Activated CD4-positive, alpha-beta memory T cell treated with anti-CD3 and anti-CD28 coated beads for 36 hours (primary cell): ENCODE results near the gene GUSB. TPM values are rescaled to one million over a fixed set of nuclear protein-coding genes. Genes with fewer than 3 reads are reported as not detected.

Source experiments
- CTCF ChIA-PET: fragments of 350-600 bp; sonication (Branson Sonifier 250); formaldehyde crosslinking; loops from one replicate; lab custom pipeline; 2021; ENCODE audit warnings: antibody characterized with exemption, inconsistent platforms; lab: Charles Lee
- POLR2A ChIA-PET: fragments of 350-600 bp; sonication (Branson Sonifier 250); formaldehyde crosslinking; loops from one replicate; lab custom pipeline; 2021; ENCODE audit warnings: antibody characterized with exemption; lab: Charles Lee
- DNase-seq: peaks from one replicate; pipeline ENCODE4 v3.0.0-alpha.2; 2020
- H3K27ac Mint-ChIP-seq: one replicate; pipeline ENCODE4 v1.8.0; 2021; ENCODE audit warnings: mixed read lengths
- H3K27me3 Mint-ChIP-seq: one replicate; pipeline ENCODE4 v1.8.0; 2021; ENCODE audit warnings: mixed read lengths
- H3K36me3 Mint-ChIP-seq: one replicate; pipeline ENCODE4 v1.8.0; 2021; ENCODE audit warnings: mixed read lengths
- H3K4me1 Mint-ChIP-seq: one replicate; pipeline ENCODE4 v1.8.0; 2021; ENCODE audit warnings: low read depth, mixed read lengths
- H3K4me3 Mint-ChIP-seq: one replicate; pipeline ENCODE4 v1.8.0; 2021; ENCODE audit warnings: mild to moderate bottlenecking, mixed read lengths
- H3K9me3 Mint-ChIP-seq: one replicate; pipeline ENCODE4 v1.8.0; 2021; ENCODE audit warnings: mixed read lengths
- intact Hi-C: fragments of 100-400 bp; cut with micrococcal nuclease; formaldehyde crosslinking; loops from one replicate; pipeline ENCODE4 v1.15.1; 2023
- total RNA-seq, 2 experiments: library from RNA; stranded (reverse); gene quantifications; one replicate each; pipeline ENCODE4 v1.2.3, GENCODE V29; 2021

Gene GUSB
- total RNA-seq, 2 experiments from 2014 or later: 53.1 to 56.6 TPM

GRCh38 chr7:65912237-65912636 is 69.8 kb downstream of the GUSB start:
- Mint-ChIP-seq H3K27me3 (no peaks in the 10 kb centered on the region), H3K4me3 (no peak overlapping the region), H3K9me3 (no peaks in the 10 kb centered on the region), H3K4me1 (no peaks in the 10 kb centered on the region), H3K36me3 (peaks cover 6% of the 10 kb centered on the region), H3K27ac (no peak overlapping the region)
- ChIA-PET CTCF (no interaction called here), POLR2A (no interaction called here)
- intact Hi-C loops: no loop called here
- no peak for DNase-seq

Other genes with a start within 250 kb of the GUSB start
- 10 to 100 TPM; 14.9 to 16.1 TPM for gene VKORC1L1, start 109.1 kb downstream of the GUSB start, total RNA-seq
- 10 to 100 TPM; 26.2 to 26.8 TPM for gene ASL, start 93.6 kb upstream of the GUSB start, total RNA-seq
- 10 to 100 TPM; 19.3 to 19.6 TPM for gene CRCP, start 132.6 kb upstream of the GUSB start, total RNA-seq
- under 1 TPM; 0.62 to 0.94 TPM for gene TPST1, start 223.1 kb upstream of the GUSB start, total RNA-seq